ENCODE results near the gene ZC3H14.

- TF ChIP-seq POLR2A (IDR thresholded peaks at IDR 0.05; ENCODE audit: borderline replicate concordance, extremely low read depth, insufficient read depth, insufficient read length) (no peak), RAD21 (IDR thresholded peaks at IDR 0.05; ENCODE audit: low read depth) (peak; percentile 55), EZH2phosphoT487 (IDR thresholded peaks at IDR 0.05; ENCODE audit: borderline replicate concordance) (no peak), CTCF (IDR thresholded peaks at IDR 0.05 in 2 of 3, conservative IDR thresholded peaks at IDR 0.05 in 1 of 3; ENCODE audit: borderline replicate concordance in 1 of 3, insufficient read depth in 1 of 3, low read depth in 2 of 3, low read length in 2 of 3) (peak; percentile 33 to 62 (median 51); a peak in 4 of 6 replicates), EZH2 (IDR thresholded peaks at IDR 0.05) (no peak), POLR2AphosphoS5 (IDR thresholded peaks at IDR 0.05; ENCODE audit: low read depth, low read length) (no peak), MAX (IDR thresholded peaks at IDR 0.05) (no peak), REST (IDR thresholded peaks at IDR 0.05; ENCODE audit: low read depth) (no peak), ZBTB33 (IDR thresholded peaks at IDR 0.05; ENCODE audit: extremely low read depth, insufficient replicate concordance, low read length) (no peak)
These were observed 3.0 kb upstream of the ZC3H14 start for GRCh38 chr14:88559852-88560251.
